DMS153 treated with DMSO at 0.1 percent for 48 hours (cell line): ENCODE results near the gene ALG5.

ENCODE experiments used
- DNase-seq: peaks from one replicate; lab custom pipeline; 2025; ENCODE audit not compliant: unreplicated experiment; lab: John Stamatoyannopoulos, UW

ALG5 gene

DNA sequence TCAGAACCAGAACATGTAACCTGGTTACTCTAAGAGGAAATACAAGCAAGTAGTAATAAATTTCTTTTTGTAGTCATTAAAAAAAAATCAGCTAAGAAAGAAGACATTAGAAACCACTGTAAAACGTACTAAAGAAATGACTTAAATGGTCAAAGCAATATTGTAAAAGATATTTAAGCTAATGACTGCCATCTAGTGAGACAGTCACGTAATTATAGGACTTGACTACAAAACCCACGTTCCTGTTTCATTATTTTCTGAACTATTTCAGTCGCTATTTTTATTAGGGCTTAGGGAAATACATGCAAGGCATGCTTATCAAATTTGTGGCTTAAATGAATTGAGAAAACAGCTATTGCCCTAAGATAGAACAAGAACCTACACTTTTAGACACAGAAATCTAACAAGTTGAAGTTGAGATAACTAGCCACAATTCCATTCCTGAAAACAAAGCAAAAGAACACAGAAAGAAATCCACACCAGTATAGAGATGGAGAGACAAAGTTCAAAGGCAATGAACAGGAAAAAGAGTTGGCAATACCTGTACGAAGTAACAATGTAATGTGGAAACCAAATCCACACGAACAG is 17.9 kb downstream of the ALG5 start:
- DNase-seq, result peak; percentile 59

DNA sequence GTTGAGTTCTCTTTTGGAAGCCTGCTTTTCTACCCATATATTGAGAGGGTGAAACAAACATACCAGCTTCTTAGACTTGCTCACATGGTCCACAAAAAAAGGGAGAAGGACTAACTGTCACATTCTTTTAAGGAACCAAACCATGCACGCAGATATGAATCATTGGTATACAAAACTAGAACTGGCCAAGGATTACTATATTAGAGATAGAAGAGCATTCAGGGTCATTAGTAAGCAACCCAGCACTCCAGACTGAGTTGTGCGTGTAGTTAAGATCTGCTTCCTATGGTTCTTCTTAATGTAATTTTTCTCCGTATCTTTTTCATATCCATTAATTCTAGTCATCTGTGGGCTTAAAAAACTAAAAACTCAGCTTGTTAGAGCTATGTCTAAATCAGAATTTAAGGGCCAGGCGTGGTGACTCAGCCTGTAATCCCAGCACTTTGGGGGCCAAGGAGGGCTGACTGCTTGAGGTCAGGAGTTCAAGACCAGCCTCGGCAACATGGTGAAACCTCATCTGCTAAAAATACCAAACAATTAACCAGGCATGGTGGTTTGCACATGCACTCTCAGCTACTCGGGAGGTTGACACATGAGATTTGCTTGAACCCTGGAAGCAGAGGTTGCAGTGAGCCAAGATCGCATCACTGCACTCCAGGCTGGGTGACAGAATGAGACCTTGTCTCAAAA is 19.6 kb downstream of the ALG5 start:
- no peak for DNase-seq

DNA sequence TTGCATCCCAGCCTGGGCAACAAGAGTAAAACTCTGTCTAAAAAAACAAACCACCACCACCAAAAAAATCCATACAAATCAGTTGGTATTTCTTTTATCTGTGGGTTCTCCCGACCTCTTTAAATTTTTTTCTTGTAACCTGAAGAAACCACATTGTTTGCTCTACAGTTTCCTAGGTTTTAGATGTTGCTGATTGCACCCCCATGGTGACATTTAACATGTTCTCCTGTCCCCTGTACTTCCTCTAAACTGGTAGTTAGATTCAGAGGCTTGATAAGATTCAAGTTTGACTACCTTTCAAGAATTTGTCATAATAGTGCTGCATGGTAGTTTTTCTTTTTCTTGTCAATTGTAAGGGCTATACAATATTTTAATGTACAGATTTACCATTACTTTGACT is 24.0 kb downstream of the ALG5 start:
- DNase-seq, result no peak

DNA sequence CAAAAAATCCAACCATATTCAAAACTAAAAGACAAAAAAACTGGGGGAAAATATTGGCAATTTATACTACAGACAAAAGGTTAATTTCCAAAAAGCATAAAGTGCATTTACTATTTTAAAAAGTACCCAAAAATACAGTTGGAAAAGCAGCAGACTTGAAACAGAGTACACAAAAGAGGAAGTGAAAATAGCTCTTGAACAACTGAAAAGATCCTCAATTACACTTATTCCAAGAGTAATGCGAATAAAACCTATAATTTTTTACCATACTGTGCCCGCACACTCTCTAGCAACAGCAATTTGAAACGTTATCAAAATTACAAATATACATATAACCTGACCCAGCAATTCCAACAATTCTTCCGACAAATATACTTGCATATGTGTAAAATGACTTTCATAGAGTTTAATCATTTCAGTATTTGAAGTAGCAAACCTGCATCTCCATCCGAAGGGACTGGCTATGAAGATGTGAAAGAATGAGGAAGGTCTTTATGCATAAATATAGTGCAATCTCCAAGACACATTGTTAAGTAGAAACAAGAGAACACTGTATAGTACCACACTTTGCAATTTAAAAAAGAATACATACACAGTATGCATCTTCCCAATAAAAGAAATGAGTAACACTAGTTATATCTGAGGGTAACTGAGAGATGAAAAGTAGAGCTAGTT is 25.4 kb downstream of the ALG5 start:
- no peak for DNase-seq

DNA sequence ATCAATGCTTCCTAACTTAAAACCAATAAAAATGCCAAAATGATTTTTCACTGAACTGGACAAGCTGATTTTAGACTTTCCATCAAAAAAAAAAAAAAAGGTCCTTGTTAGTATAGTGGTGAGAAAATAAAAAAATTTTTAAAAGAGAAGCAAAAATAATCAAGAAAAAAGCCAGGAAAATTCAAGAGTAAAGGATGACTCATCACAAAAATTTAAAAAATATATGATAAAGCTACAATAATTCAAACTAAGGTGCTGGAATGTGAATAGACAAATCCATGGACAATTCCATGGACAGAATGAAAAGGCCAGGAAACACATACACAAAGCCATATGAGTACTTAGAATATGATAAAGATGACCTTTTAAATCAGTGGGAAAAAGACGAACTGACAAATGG is 26.1 kb downstream of the ALG5 start:
- no peak for DNase-seq

DNA sequence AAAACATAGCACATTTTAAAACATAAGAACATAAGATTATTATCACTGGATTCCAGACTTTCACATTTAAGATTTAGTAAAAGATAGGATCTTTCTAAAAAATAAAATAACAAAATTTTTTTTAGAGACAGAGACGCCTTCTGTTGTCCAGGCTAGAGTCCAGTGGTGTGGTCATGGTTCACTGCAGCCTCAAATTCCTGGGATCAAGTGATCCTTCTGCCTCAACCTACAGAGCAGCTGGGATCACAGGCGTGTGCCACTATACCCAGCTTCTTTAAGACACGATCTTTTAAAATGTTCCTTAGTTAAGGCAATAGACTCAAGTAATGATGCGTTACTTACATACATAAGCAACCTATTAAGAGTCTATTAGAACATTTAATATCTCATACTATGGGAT is 32.7 kb downstream of the ALG5 start:
- no peak for DNase-seq

DNA sequence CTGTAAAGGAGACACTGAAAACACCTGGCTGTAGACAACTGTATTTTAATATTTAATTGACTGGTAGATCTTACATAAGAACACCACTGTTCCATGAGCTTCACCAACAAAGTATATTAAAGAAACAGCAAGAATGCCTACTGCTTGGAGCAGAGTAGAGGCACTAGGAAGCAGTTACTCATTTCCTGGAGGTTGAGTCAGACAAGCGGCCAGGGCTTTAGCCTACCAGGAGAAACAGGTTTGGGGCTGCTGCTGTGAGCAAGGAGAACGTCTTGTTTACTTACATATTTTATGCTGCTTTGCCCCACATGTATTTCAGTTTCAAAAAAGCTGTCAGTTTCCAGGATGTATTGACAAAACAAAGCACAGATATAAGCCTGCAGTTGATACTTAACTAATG is 33.4 kb downstream of the ALG5 start:
- DNase-seq, result no peak

DNA sequence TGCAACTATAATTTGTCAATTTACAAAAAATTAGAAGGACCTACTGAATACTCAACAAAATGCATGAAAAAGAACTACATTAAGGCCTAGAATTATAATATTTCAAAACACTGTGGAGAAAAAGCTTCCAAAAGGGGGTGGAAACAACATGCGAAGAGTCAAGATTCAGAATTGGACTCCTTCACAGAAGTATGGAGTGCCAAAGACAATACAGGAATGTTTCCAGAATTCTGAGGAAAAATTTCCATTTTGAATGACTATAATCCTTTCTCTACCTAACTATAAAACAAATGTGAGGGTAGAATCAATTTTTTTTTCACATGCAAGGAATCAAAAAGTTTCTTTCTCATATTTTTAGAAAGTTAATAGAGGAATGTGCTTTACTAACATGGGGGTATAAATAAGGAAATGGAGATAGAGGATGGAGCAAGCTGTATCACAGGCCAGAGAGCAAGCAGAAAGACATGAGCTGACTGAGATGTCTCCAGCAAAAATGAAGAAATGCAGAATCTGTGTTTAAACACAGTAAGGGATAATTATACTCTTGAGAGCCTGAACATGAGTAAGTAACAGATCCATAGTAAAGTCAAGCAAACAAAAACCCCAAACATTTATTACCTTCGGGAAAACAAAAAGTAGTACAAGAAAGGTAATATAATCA is 39.6 kb downstream of the ALG5 start:
- DNase-seq, result no peak

DNA sequence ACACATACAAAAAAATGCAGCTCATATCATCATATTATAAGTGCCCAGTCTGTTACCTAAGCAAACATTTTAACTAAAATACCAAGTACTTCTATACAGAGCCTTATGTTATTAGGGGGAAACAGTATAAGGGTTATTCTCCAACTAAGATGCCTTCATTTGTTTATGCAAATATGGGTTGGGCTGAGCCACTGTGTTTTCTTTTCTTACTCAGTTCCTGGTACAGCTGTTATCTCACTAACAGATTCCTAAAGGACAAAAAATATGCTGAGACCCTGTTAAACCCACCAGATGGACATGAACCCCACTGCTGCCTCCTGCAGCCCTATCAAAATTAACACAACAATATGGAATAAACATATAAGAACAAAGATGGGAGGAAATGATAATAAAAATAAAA is 44.6 kb downstream of the ALG5 start:
- no peak for DNase-seq

DNA sequence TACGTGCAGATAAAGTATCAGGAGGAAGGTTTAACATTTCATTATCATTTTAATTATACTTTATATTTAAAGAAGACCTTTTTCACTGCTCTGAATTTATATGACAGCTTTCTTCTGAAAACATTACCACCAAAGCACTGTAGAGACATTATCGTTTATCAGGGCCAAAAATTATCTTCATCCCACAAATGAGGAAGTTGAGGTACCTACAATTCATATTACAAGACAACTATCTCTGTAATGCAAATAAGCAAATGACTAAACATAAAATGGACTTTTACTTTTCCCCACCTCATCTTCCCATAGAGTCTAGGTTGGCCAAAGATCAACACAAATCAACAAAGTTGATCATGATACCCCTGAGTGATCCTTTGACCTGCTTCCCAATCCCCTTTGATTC is 48.2 kb downstream of the ALG5 start:
- DNase-seq, result no peak

DNA sequence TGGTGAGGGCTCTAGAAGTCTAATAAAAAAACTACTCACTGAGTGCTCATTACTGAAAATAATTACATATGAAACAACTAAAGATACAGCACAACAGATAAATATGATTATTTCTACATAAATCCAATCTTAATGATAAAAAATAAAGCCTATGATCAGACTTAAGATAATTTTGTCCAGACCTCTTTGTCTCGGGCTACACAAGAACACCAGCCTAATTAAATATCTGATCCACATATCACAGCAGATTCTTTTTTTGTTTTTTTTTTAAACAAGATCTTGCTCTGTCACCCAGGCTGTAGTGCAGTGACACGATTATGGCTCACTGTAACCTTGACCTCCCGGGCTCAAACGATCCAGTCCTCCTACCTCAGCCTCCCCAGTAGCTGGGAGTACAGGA is 48.8 kb downstream of the ALG5 start:
- no peak for DNase-seq

DNA sequence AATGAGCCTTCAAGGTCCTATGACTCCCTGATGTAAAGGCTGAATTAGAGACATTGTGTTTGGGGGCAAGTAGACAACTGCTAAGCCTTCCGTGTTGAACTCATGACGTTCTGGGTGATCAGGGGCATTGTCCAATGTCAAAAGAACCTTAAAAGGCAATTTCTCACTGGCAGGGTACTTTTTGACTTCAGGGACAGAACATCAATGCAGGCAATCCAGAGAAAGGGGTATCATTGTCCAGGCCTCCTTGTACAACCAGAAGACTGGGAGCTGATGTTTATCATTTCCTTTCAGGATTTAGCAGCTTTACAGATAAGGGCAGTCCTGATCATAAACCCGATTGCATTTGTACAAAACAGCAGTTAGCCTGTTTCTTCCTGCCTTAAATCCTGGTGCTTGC is 54.1 kb downstream of the ALG5 start:
- no peak for DNase-seq

DNA sequence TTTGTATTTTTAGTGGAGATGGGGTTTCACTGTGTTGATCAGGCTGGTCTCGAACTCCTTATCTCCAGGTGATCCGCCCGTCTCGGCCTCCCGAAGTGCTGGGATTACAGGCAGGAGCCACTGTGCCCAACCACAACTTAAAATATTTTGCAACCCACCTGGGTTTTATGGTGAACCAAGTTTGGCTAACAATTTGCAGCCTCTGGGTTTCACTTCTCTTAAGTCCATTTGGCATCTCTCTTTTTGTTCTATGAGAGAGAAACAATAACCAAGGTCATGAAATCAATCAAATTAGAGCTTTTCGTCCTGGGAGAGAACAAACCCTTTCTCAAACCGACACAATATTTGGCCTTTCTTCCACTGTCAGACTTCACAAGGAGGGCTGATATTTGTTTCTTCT is 73.5 kb downstream of the ALG5 start:
- no peak for DNase-seq

DNA sequence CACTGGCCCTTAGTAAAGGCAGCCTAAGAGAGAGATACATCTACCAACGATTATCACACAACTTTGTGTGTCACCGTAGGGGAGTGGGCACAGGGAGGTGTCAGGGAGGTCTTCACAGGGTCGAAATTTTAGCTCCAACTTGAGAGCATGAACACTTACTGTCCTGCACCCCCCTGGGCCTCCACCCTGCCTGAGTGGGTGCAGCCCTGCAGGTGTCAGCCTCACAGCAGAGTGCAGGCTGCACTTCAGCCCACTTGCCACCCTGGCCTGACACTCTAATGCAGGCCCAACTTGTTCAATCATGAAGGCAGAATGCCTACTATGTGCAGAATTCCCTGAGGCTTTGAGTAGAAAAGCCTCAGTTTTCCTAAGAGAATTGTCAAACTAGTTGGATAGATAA is 75.1 kb downstream of the ALG5 start:
- DNase-seq, result no peak

DNA sequence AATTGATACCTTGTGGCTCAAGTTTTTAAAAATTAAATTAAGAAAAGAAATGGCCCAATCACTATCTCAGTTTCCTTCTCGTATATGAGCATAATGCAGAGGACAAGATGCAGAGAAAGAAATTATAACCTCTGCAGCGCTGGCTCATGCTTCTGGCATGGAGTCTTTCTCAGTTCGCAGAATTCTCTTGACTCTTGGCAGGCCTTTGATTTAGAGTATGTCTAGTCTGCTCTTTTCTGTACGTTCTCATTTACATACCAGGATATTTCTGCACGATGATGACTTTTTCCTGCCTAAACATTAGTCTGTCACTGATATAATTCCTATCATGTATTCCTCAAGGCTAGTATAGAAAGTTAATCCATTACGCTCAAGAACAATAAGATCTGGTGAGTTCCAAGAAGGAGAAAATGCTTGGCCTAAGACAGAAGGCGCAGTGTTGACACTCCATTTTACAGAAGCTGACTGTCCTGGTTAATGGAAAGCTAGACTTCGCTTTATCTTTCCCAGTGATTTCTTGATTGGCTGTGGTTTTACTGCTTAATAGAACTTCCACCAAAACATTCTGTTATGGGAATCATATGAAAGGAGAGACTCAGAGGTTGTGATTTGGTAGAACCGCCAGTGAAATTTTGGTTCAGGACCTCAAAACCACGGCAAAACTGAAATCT is 77.4 kb downstream of the ALG5 start:
- no peak for DNase-seq

DNA sequence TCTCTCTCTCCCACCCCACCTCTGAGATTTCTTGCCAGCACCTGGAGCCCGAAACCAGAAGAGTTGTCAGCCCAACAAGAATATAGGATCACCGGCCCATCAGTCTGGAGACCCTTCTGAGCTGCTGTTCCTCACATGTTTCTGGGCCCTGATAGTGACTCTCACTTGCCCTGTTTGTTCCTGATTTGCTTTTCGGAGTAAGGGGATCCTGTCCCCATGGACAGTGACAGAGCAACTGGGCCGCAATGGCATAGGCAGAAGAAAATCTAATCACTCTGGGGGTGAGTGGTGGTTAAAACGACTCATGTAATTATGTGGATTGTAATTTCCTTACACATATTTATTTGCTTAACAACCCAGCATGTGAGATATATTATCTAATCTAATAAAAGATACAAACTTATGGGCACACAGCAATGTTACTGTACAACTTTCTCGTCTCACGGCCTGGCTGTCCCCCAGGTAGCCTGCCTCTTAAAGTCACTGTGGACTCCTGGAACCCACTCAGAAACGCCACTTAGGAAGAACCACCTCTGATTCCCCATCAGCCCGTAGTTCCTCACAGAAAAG is 78.4 kb downstream of the ALG5 start:
- DNase-seq, result no peak

DNA sequence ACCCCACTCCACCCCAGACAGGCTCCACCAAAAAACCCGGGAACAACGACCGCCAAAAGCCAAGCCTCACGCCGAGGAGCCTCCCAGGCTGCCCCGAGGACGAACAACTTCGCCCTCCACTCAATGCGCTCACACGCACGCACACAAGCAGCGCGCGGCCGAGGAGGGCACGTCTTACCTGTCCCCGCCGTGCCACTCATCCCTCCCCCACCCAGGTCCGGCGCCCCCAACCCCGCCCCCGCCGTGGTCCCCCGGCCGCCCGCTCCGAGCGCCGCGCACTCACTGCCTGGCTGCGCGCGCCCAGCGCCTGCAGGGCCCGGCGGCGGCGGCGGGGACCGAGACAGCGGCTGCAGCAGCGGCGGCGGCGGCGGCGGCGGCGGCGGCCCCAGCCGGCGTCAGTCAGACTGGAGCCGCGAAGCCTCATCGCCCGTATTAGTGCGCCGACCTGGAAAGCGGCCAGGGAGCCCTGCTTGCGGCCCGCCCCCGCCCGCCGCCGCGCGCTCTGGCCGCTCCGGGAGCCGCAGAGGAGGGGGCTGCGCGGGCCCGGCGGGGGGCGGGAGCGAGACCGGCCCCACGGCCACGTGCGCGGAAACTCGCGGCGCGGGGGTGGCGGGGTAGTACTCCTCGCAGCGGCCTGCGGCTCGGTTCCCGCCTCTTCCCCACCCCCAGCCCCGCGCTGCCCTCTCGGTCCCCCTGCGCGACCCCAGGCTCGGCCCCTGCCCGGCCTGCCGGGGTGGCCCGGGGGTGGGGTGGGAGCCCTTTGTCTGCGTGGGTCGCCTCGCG is 79.1 kb downstream of the ALG5 start, which contains the start of gene SMAD9:
TSS of gene SMAD9 (minus strand) at position 406 of the 783 bp plus-strand sequence. CDS start 40,549 bp downstream, outside the sequence.
- peak; percentile 74 for DNase-seq

DNA sequence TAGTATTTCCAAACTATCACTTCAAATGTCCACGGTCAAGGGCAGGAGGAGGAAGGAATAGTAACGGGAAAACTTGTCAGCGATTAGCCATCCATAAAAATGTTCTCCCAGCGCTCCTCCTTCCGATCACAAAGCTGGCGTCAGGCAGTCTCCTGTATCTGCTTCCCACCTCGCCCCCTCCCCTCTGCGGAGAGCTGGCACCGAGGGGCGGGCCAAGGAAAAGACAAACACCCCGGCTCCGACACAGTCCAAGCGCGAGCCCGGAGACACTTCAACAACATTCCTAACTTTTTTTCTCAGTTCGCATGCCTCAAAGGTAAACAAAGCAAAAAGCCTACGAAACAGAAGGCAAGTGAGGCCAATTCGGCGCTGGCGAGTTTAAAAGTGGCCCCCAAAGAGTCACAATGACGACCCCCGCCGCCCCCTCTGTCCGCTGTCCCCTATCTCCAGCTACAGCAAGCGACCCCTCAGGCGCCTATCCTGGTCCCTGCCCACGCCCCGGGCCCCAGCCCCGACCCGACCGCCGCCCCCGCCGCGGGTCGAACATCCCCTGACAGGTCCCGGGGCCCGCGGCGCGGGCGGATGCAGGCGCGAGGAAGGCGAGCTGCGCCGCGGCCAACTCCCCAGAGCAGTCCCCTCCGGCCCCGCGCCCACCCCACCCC is 79.8 kb downstream of the ALG5 start:
- DNase-seq, result no peak

DNA sequence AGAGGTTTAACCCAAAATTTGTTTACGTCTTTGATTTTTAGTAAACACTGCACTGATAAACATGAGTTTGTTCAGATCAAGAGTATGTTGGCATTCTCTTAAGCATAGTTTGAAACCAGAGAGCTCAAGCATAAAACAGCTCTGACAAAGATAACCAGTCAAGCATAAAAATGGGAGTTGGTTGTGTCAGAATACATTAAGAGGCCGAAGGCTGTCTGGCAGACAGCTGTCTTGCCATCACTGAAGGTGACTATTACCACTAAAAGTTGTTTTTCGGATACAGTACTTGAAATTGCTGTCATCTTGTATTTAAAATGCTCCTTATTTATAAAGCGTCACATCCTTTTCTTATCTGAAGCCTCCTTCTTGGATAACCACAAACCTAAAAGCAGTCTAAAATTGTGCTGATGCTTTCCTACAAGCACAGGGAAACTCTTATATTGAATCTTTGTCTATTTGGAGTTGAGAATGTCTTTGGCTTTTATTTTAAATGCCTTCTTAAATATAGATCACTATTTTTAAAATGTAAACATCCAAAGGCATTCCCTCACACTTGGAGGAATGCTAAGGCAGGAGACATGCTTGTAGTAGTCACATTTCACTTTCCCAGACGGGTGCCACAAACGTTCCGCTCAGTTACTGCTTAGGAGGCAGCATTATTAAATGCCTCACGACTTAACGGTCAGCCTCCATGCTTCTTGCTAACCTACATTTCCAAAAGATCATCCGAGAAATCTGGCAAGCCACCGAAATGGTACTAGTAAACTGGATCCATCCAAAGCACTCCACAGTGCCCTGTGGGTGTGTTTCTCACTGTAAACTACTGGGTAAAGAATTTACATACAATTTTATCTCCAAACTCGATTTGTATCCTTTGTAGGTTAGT is 80.7 kb downstream of the ALG5 start:
- DNase-seq, result no peak
